ENCODE results near the gene YWHAB.

Gene YWHAB

DNA sequence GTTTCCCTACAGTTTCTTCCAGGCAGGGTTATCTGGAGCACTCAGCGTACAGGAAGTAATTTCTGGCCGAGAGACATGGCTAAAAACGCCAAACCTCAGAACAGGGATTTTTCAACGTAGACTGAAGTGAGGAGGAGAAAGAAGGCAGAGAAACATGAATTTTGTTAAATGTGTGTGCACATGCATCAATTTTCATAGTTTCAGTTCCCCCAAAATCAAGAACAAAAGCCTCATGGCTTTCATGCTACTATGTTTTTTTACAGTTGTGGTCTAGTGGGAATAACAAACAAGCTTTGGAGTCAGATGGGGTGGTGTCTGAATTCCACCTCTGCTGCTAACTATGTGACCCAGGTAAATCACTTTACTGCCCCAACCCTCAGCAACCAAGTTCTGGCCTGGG lies 69.8 kb downstream of the YWHAB start:
- Histone ChIP-seq H3K23ac (ENCODE audit: low read length) (no peak overlapping the region), H4K91ac (ENCODE audit: low read depth, low read length) (peak overlapping the region; percentile 29), H2AFZ (ENCODE audit: insufficient read depth, low read length, poor library complexity) (no peak overlapping the region), H3K79me1 (ENCODE audit: low read length) (peaks cover 10% of the 10 kb centered on the region), H4K8ac (ENCODE audit: low read depth, low read length) (no peak overlapping the region), H2AK5ac (ENCODE audit: low read length) (peak overlapping the region; percentile 11), H3K79me2 (ENCODE audit: control insufficient read depth, insufficient read depth, low read length, poor library complexity) (peaks cover 4% of the 10 kb centered on the region), H3K18ac (ENCODE audit: low read length) (no peak overlapping the region), H3K9me3 (ENCODE audit: insufficient read depth, low read depth, low read length) (no peaks in the 10 kb centered on the region), H2BK12ac (ENCODE audit: low read length) (peak overlapping the region; percentile 11), H2BK5ac (ENCODE audit: low read depth, low read length, poor library complexity) (no peak overlapping the region), H3K9ac (ENCODE audit: low read length) (no peak overlapping the region), H3K27ac (ENCODE audit: low read depth, low read length) (peak overlapping the region; percentile 37), H3K27me3 (ENCODE audit: insufficient read depth, low read length) (no peaks in the 10 kb centered on the region), H3K4me2 (ENCODE audit: low read length) (no peak overlapping the region), H3K14ac (ENCODE audit: low read length) (no peak overlapping the region), H2BK120ac (ENCODE audit: insufficient read depth, low read length, poor library complexity) (peak overlapping the region; percentile 47), H3K4me1 (ENCODE audit: control insufficient read depth in 1 of 2, insufficient read depth in 2 of 2, low read length in 2 of 2) (peaks cover 10 to 28% of the 10 kb centered on the region in 2 experiments), H3K4me3 (ENCODE audit: low read depth, low read length) (no peak overlapping the region), H4K12ac (ENCODE audit: low read depth, low read length) (no peak overlapping the region), H3K4ac (ENCODE audit: low read depth, low read length) (no peak overlapping the region), H3K36me3 (ENCODE audit: control insufficient read depth in 1 of 2, insufficient read depth in 2 of 2, low read length in 2 of 2) (peaks cover 23 to 48% of the 10 kb centered on the region in 2 experiments)
- WGBS (ENCODE audit: extremely low coverage, insufficient coverage, insufficient read length), result no CpG with 5 or more reads among the region's 4 CpGs
- DNase-seq, result no peak

DNA sequence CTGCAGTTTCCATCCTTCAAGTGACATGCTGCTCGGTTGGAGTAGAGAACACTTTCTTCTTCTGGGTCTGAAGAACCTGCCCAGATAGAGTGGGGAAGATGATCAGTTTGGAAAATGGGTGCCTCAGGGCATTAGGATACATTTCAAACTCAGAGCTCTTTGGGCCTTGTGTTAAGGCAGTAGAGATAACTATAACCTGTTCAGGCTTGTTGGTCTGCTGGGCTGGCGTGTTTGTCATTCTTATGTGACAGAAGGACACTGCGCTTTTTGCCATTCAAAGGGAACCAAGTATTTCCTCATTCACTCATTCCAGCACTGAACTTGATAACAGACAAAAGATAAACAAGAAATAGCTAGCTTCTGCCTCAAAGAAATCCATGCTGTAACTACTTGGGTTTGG lies 70.9 kb downstream of the YWHAB start:
- Histone ChIP-seq H2BK5ac (ENCODE audit: low read depth, low read length, poor library complexity) (no peak overlapping the region), H3K36me3 (ENCODE audit: control insufficient read depth in 1 of 2, insufficient read depth in 2 of 2, low read length in 2 of 2) (peaks cover 18 to 36% of the 10 kb centered on the region in 2 experiments)

More for the DNA sequence above, 70.9 kb downstream of the YWHAB start:
- Histone ChIP-seq H3K27ac (ENCODE audit: low read depth, low read length) (peak overlapping the region; percentile 15), H3K79me2 (ENCODE audit: control insufficient read depth, insufficient read depth, low read length, poor library complexity) (peaks cover 4% of the 10 kb centered on the region), H3K79me1 (ENCODE audit: low read length) (peaks cover 10% of the 10 kb centered on the region), H3K14ac (ENCODE audit: low read length) (no peak overlapping the region), H3K4me1 (ENCODE audit: control insufficient read depth in 1 of 2, insufficient read depth in 2 of 2, low read length in 2 of 2) (peaks cover 10 to 28% of the 10 kb centered on the region in 2 experiments), H4K12ac (ENCODE audit: low read depth, low read length) (no peak overlapping the region), H3K9ac (ENCODE audit: low read length) (no peak overlapping the region), H3K23ac (ENCODE audit: low read length) (no peak overlapping the region), H4K91ac (ENCODE audit: low read depth, low read length) (no peak overlapping the region), H3K4me2 (ENCODE audit: low read length) (no peak overlapping the region), H3K18ac (ENCODE audit: low read length) (no peak overlapping the region), H3K27me3 (ENCODE audit: insufficient read depth, low read length) (no peaks in the 10 kb centered on the region), H2BK120ac (ENCODE audit: insufficient read depth, low read length, poor library complexity) (no peak overlapping the region), H2BK12ac (ENCODE audit: low read length) (no peak overlapping the region), H2AK5ac (ENCODE audit: low read length) (no peak overlapping the region), H4K8ac (ENCODE audit: low read depth, low read length) (no peak overlapping the region), H3K9me3 (ENCODE audit: insufficient read depth, low read depth, low read length) (no peaks in the 10 kb centered on the region), H3K4me3 (ENCODE audit: low read depth, low read length) (no peak overlapping the region), H3K4ac (ENCODE audit: low read depth, low read length) (no peak overlapping the region), H2AFZ (ENCODE audit: insufficient read depth, low read length, poor library complexity) (no peak overlapping the region)
- peak; percentile 79 to 94 for DNase-seq
- WGBS (ENCODE audit: extremely low coverage, insufficient coverage, insufficient read length), result no CpG with 5 or more reads among the region's 3 CpGs

Measured in trophoblast cell (in vitro differentiated cells and primary cell).